Measurements from ENCODE around the gene MSI2.

MSI2 gene

DNA sequence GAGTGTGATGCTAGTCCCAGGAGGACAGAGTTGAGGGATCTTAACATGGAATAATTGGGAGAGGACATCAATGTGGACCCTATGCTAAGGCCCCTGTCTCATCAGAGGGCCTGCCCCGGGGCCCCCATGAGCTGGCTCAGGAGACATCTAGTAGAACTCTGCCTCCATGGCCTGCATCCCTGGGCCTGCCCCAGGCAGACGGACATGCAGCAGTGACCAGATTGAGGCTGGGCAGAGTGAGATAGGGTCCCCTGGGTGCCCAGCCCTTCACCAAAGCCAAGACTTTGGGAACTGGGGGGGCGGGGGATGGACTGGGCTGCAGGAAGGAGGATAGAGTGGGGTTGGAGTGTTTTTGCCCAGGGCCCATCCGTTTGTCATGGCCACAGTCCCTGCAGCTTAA, 373.6 kb downstream of the MSI2 start:
- no peak for DNase-seq (ENCODE audit: low spot score)
- TF ChIP-seq, protein P1, sequence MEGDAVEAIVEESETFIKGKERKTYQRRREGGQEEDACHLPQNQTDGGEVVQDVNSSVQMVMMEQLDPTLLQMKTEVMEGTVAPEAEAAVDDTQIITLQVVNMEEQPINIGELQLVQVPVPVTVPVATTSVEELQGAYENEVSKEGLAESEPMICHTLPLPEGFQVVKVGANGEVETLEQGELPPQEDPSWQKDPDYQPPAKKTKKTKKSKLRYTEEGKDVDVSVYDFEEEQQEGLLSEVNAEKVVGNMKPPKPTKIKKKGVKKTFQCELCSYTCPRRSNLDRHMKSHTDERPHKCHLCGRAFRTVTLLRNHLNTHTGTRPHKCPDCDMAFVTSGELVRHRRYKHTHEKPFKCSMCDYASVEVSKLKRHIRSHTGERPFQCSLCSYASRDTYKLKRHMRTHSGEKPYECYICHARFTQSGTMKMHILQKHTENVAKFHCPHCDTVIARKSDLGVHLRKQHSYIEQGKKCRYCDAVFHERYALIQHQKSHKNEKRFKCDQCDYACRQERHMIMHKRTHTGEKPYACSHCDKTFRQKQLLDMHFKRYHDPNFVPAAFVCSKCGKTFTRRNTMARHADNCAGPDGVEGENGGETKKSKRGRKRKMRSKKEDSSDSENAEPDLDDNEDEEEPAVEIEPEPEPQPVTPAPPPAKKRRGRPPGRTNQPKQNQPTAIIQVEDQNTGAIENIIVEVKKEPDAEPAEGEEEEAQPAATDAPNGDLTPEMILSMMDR (conservative IDR thresholded peaks at IDR 0.05; ENCODE audit: low read depth), result no peak
- POLR2A ChIA-PET (ENCODE audit: low non-redundant PET), result no interaction called here
- no peak overlapping the region for H3K27ac ChIP-seq
- CTCF ChIA-PET, result no interaction called here

DNA sequence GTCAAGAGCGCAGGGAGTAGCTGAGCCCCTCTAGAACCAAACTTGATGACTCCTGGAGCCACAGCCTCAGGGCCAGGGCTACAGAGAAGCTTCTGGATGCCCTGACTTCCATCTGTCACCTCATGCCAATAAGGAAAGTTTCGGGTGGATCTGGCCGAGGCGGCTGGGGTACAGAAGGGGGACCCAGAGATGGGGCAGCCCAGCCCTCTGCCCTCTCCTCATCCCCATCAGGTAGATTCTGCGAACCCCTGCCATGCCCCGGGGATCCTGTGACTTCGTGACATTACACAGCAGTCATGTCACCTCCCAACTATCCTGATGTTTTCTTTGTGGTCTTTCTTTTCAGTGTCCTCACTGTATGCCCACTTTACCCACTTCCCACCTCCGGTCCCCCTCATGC, 374.4 kb downstream of the MSI2 start:
- TF ChIP-seq, protein P1 (conservative IDR thresholded peaks at IDR 0.05; ENCODE audit: low read depth), result no peak
- CTCF ChIA-PET, result interaction anchor here (0.5 kb wide), 1 partner anchor 422 kb away, joined by 3 read pairs; no protein-coding TSS in a partner anchor
- no peak for DNase-seq (ENCODE audit: low spot score)
- POLR2A ChIA-PET (ENCODE audit: low non-redundant PET), result no interaction called here
- H3K27ac ChIP-seq, result no peak overlapping the region

DNA sequence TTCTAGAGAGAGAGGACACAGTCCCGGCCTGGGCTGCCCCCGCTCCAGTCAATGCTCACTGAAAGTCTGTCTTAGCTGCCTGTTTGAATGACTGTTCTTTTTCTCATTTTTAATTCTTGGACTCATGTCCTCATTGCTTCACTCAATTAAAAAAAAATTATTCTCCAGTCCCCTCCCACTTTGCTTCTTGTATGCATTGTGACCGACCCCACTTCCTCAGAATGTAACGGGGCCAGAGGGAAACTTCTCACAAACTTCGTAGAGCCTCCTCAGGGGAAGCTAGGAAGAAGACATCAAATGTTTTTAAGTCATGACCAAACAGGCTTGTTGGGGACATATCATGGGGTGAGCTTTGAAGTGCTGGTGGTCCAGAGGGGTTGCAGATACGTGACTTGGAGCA, 375.5 kb downstream of the MSI2 start:
- H3K27ac ChIP-seq, result no peak overlapping the region
- ChIA-PET CTCF (no interaction called here), POLR2A (ENCODE audit: low non-redundant PET) (no interaction called here)
- TF ChIP-seq, protein P1 (conservative IDR thresholded peaks at IDR 0.05; ENCODE audit: low read depth), result no peak
- no peak for DNase-seq (ENCODE audit: low spot score)

DNA sequence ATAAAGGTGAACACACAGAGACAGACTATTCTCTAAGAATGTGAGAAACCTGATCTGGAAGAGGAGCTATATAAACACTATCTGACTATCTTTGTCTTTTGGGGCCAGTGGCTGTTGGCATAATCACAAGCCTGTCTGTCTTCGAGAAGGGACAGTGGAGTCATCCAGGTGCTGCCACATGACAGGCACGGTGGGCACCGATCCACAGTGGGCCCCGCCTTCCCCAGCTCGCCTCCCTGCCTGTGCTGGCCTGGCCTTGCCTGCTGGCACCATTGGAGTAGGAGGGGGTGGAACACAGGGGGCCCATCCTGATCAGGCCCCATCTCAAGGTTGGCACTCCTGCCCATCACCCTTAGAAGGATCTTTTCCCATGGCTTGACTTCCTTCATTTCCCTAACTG, 376.0 kb downstream of the MSI2 start:
- ChIA-PET CTCF (no interaction called here), POLR2A (ENCODE audit: low non-redundant PET) (no interaction called here)
- no peak overlapping the region for H3K27ac ChIP-seq
- no peak for DNase-seq (ENCODE audit: low spot score)
- TF ChIP-seq, protein P1 (conservative IDR thresholded peaks at IDR 0.05; ENCODE audit: low read depth), result no peak

DNA sequence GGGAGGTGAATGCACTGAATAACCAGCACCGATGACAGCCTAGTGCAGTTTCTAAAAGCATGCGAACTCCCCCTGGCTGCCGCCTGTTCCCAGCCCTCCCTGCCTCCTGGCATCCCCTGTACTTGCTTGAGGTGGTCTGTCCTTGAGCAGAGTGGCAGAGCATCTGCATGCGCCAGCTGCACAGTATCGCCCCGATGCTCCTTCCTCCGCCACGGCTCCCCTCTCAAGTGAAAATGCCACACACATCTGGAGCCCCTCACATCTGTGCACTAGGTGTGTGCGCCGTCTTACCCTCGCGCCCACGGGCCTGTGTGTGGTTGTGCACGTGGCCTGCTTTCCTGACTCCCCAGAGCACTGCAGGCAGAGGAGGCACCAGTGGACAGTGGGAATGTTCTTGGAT, 376.9 kb downstream of the MSI2 start:
- POLR2A ChIA-PET (ENCODE audit: low non-redundant PET), result no interaction called here
- CTCF ChIA-PET, result no interaction called here

DNA sequence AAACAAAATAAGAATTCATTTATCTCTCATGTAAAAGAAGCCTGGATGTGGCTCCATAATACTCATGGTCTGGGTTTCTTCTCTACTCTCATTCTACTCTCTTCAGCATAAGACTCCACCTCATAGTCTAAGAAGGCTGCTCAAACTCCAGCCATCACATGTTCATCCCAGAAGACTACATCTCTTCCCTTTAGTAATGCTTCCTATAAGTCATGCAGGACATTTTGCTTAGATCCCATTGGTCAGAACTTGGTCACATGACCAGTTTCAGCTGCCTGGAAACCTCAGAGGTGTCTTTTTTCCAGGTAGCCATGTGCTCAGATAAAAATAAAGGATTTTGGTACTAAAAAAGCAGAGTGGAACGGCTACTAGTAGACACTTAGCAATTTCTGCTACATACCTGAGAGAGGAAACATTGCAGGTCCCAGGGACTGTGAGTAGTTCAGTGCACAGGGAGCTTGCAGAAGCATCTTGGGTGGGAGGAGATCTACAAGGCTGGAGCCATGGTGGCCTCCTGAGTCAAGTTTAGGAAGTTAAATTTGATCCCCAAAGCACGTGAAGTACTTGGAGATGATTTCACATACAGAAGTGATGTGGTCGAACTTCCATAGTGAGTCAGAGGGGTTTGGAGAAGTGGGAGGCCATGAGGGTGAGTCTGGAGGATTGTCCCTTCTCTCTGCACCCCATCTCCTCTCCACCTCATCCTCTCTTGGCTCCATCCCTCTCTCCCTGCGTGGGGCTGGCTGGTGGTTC, 378.6 kb downstream of the MSI2 start:
- no peak for DNase-seq (ENCODE audit: low spot score)
- POLR2A ChIA-PET (ENCODE audit: low non-redundant PET), result no interaction called here
- TF ChIP-seq, protein P1 (conservative IDR thresholded peaks at IDR 0.05; ENCODE audit: low read depth), result no peak
- H3K27ac ChIP-seq, result no peak overlapping the region
- CTCF ChIA-PET, result no interaction called here

More for the DNA sequence above, 376.9 kb downstream of the MSI2 start:
- DNase-seq (ENCODE audit: low spot score), result no peak
- H3K27ac ChIP-seq, result no peak overlapping the region
- TF ChIP-seq, protein P1 (conservative IDR thresholded peaks at IDR 0.05; ENCODE audit: low read depth), result no peak
